Keratinocyte (primary cell): ENCODE measurements around the gene FBXO42.
"Not testable (repeated sequence)": the region's sequence is repeated elsewhere in the genome, so short reads cannot be mapped to it uniquely, and the experiment has no call there.

Experiments
- EZH2 ChIP-seq: IDR thresholded peaks from one replicate; pipeline ENCODE4 v1.6.1; 2012; ENCODE audit warnings: inconsistent platforms, mild to moderate bottlenecking, low read length, moderate library complexity
- TF ChIP-seq, protein P1 (sequence below), 3 experiments: IDR thresholded peaks in 1 of 3; conservative IDR thresholded peaks in 1 of 3; optimal IDR thresholded peaks in 1 of 3; 2 replicates in 2 of 3; 3 replicates in 1 of 3; pipeline versions ENCODE3 to v1.5.1; 2011; ENCODE audit warnings: low read length in 3 of 3, mild to moderate bottlenecking in 3 of 3, moderate library complexity in 2 of 3, control low read depth in 1 of 3, inconsistent platforms in 1 of 3; ENCODE audit not compliant: insufficient read depth in 2 of 3; ENCODE audit errors: extremely low read depth in 1 of 3

GRCh38 chr1:16343276-16343675 is 9.0 kb downstream of the FBXO42 start:
- TF ChIP-seq, protein P1, sequence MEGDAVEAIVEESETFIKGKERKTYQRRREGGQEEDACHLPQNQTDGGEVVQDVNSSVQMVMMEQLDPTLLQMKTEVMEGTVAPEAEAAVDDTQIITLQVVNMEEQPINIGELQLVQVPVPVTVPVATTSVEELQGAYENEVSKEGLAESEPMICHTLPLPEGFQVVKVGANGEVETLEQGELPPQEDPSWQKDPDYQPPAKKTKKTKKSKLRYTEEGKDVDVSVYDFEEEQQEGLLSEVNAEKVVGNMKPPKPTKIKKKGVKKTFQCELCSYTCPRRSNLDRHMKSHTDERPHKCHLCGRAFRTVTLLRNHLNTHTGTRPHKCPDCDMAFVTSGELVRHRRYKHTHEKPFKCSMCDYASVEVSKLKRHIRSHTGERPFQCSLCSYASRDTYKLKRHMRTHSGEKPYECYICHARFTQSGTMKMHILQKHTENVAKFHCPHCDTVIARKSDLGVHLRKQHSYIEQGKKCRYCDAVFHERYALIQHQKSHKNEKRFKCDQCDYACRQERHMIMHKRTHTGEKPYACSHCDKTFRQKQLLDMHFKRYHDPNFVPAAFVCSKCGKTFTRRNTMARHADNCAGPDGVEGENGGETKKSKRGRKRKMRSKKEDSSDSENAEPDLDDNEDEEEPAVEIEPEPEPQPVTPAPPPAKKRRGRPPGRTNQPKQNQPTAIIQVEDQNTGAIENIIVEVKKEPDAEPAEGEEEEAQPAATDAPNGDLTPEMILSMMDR (optimal IDR thresholded peaks at IDR 0.05 in 1 of 3, IDR thresholded peaks at IDR 0.05 in 1 of 3, conservative IDR thresholded peaks at IDR 0.05 in 1 of 3; ENCODE audit: extremely low read depth in 1 of 3, insufficient read depth in 2 of 3, low read length in 3 of 3), result not testable (repeated sequence)
- not testable (repeated sequence) for TF ChIP-seq EZH2
